Muscle layer of colon (tissue), 2 donors: ENCODE measurements around the gene RSBN1.
"Not testable (repeated sequence)": the region's sequence is repeated elsewhere in the genome, so short reads cannot be mapped to it uniquely, and the experiment has no call there.

Source experiments
- H3K27ac ChIP-seq: one replicate; pipeline ENCODE4 v1.7.0; 2013; ENCODE audit warnings: low read depth, mild to moderate bottlenecking, low read length, moderate library complexity
- H3K27me3 ChIP-seq, 2 donors: one replicate each; pipeline ENCODE4 v1.7.0; 2013; ENCODE audit warnings: low read length in 2 of 2, mild to moderate bottlenecking in 2 of 2; ENCODE audit not compliant: insufficient read depth in 2 of 2, control insufficient read depth in 1 of 2
- H3K36me3 ChIP-seq: one replicate; pipeline ENCODE4 v1.7.0; 2013; ENCODE audit warnings: mild to moderate bottlenecking, low read length; ENCODE audit not compliant: insufficient read depth
- H3K4me1 ChIP-seq: one replicate; pipeline ENCODE4 v1.7.0; 2013; ENCODE audit warnings: mild to moderate bottlenecking, low read length; ENCODE audit not compliant: insufficient read depth
- H3K4me3 ChIP-seq, 2 donors: one replicate each; pipeline ENCODE4 v1.7.0; 2013; ENCODE audit warnings: low read length in 2 of 2, low read depth in 1 of 2, mild to moderate bottlenecking in 1 of 2, moderate library complexity in 1 of 2
- H3K9ac ChIP-seq: one replicate; pipeline ENCODE4 v1.7.0; 2013; ENCODE audit warnings: low read length
- H3K9me3 ChIP-seq: one replicate; pipeline ENCODE4 v1.7.0; 2013; ENCODE audit warnings: mild to moderate bottlenecking, low read length
- donor health status: abdominal sarcoma.
- donor health status: Adenocarcinoma of cecum.

RSBN1 gene

DNA sequence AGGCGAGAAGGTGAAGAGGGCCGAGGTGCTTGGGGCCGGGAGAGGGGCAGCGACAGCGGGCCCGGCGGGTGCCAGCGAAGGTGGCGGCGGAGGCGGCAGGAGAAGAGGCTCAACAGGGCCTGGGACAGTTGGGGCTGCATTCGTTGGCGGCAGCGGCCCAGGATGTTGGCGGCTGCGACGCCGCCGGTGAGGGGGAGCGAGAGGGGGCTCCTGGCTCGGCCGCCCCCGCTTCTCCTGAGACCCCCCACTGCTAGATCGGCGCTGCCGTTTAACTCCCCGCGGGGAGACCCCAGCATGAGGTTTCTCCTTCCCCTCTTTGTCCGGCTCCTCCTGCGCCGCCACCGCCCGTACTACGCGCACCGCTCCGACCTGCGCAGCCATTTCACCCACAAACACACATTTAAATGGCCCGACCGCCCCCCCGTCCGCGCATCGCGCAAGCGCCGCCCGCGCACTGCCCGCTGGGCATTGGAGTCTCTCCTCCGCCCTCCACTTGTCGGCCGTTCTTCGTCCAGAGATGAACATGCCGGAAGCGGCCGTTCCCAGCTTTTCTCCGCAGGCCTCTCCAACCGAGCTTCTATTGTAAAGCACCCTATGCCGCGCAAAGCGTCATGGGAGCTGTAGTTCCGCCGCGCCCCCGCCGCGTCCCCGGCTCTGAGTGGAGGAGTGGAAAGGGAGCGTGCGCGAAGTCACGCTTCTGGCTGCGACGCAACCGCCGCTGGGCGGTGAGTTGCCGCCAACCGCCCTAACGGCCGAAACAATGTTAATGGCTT is at the start of gene RSBN1:
Gene RSBN1 (minus strand): TSS at position 589 of the 773 bp plus-strand sequence. CDS start 64 bp downstream, at position 525.
- no peaks in the 10 kb centered on the region for H3K36me3 ChIP-seq
- peak within 1 kb of the TSS; percentile 91 to 93 for H3K4me3 ChIP-seq
- H3K4me1 ChIP-seq = peaks cover 25% of the 10 kb centered on the region
- H3K27me3 ChIP-seq = no peaks in the 10 kb centered on the region
- H3K9me3 ChIP-seq = no peaks in the 10 kb centered on the region
- peak within 1 kb of the TSS; percentile 97 for H3K9ac ChIP-seq
- H3K27ac ChIP-seq = peak within 1 kb of the TSS; percentile 97

DNA sequence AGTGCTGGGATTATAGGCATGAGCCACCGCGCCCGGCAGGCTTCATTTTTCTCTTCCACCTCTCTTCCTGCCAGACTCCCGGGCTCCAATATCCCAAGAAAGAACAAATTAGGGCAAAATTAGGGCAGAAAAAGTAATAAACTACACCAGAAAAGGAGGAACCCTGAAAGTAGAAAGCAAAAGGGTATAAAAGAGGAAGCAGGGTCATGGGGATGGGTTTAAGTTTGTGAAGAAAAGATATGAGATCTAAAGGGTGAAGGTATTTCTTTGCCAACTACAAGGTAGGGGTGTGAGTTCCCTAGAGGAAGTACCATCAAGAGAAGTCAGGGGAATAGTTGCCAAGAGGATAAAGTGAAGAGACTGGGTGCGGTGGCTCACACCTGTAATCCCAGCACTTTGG is 49.4 kb upstream of the RSBN1 start:
- Histone ChIP-seq H3K36me3 (no peaks in the 10 kb centered on the region), H3K4me1 (no peaks in the 10 kb centered on the region), H3K9me3 (no peaks in the 10 kb centered on the region), H3K27me3 (no peaks in the 10 kb centered on the region), H3K9ac (no peak overlapping the region), H3K27ac (no peak overlapping the region), H3K4me3 (no peak overlapping the region)

DNA sequence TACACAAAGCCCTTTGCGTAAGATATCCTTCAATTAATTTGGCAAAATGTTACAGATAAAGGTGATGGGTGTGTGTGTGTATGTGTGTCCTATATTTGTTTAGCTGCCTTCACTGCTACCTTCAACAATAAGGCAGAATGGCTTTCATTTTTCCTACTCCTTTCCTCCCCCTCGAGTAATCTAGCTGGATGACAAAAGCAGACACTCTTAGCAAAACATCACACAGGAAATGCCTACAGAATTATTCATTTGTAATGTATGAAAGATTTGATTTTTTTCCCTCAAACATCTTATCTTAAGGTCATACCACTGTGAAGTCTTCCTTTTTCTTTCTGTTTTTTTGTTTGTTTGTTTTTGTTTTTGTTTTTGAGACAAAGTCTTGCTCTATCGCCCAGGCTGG is 48.6 kb upstream of the RSBN1 start:
- Histone ChIP-seq H3K9ac (no peak overlapping the region), H3K36me3 (no peaks in the 10 kb centered on the region), H3K27ac (no peak overlapping the region), H3K9me3 (no peaks in the 10 kb centered on the region), H3K4me3 (no peak overlapping the region), H3K4me1 (no peaks in the 10 kb centered on the region), H3K27me3 (no peaks in the 10 kb centered on the region)

DNA sequence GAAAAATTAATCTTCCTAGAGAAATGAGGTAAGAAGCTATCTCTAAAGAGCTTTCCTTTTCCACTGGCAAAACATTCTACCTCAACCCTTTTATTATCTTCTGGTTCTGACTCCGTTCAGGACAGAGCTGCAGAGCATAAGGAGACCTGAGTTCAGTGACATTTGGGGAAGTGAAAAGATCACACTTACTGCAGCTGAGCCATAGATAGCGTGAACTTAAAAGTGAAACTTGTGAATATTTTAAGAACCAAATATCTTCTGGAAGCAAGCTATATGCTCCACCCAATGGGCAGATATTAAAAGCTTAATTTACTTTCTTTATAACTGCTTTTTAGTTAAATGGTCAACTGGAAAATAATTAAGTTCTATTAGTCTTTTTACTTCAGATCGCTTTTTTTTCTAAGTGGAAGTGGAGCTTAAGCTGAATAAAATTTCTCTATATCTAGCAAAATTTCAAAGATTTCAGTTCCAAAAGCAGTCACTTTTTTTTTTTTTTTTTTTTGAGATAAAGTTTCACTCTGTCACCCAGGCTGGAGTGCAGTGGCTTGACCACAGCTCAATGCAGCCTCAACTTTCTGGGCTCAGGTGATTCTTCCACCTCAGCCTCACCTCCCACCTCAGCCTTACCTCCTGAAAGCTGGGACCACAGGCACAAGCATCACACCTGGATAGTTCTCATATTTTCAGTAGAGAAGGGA is 47.4 kb upstream of the RSBN1 start:
- no peaks in the 10 kb centered on the region for H3K4me1 ChIP-seq
- no peaks in the 10 kb centered on the region for H3K9me3 ChIP-seq
- H3K9ac ChIP-seq = no peak overlapping the region
- no peak overlapping the region for H3K27ac ChIP-seq
- no peak overlapping the region for H3K4me3 ChIP-seq
- H3K27me3 ChIP-seq = no peaks in the 10 kb centered on the region
- H3K36me3 ChIP-seq = no peaks in the 10 kb centered on the region

DNA sequence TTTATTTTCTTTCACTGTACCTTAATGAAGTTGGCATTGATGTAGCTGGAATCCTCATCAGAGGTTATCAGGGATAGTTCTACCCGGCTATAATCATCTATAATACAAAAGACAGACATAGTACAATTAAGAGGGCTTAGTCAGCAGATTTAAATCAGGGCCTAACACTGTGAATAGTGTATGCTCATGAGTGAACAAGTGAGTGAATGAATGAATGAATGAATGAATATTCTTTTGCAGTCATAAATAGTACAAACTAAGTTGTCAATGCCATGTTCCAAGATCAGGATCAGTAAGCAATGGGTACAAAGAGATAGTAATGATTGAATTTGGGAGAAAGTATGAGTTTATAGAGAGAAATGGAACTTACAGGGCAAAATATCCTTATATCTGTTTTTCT is 46.7 kb upstream of the RSBN1 start:
- no peaks in the 10 kb centered on the region for H3K4me1 ChIP-seq
- H3K27ac ChIP-seq = no peak overlapping the region
- no peaks in the 10 kb centered on the region for H3K9me3 ChIP-seq
- H3K9ac ChIP-seq = no peak overlapping the region
- H3K36me3 ChIP-seq = no peaks in the 10 kb centered on the region
- no peak overlapping the region for H3K4me3 ChIP-seq
- H3K27me3 ChIP-seq = no peaks in the 10 kb centered on the region

DNA sequence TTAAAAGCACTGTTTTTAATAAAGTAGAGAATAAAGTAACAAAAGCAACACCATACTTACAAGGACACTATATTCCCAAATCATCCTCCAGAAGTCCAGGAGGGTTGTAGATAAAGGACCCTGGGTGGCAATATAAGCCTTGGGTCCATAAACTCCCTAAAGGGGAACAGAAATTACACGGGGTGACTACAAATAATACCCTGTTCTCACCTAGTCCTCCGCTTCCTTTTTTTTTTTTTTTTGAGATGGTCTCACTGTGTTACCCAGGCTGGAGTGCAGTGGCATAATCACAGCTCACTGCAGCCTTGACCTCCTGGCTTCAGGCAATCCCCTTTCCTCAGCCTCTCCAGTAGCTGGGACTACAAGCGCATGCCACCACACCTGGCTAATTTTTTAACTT is 46.1 kb upstream of the RSBN1 start:
- no peaks in the 10 kb centered on the region for H3K27me3 ChIP-seq
- no peak overlapping the region for H3K4me3 ChIP-seq
- H3K9ac ChIP-seq = no peak overlapping the region
- H3K27ac ChIP-seq = no peak overlapping the region
- H3K9me3 ChIP-seq = no peaks in the 10 kb centered on the region
- H3K36me3 ChIP-seq = no peaks in the 10 kb centered on the region
- H3K4me1 ChIP-seq = no peaks in the 10 kb centered on the region

DNA sequence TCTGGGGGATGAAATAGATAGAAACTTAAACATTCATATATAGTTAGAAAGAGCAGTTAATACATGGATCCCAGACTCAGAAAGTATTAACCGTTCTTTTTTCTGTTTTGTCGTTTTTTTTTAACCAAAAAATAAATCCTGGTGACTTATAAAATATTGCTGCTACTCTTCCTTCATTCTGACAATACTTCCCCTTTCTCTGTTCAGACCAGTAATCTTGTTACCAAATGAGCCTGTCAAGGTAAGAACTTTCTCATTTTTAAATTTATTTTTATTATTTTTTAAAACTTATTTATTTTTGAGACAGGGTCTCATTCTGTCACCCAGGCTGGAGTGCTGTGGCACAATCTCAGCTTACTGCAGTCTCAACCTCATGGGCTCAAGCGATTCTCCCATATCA is 45.5 kb upstream of the RSBN1 start:
- H3K4me3 ChIP-seq = no peak overlapping the region
- no peaks in the 10 kb centered on the region for H3K4me1 ChIP-seq
- no peak overlapping the region for H3K27ac ChIP-seq
- H3K36me3 ChIP-seq = no peaks in the 10 kb centered on the region
- no peaks in the 10 kb centered on the region for H3K27me3 ChIP-seq
- no peak overlapping the region for H3K9ac ChIP-seq
- H3K9me3 ChIP-seq = no peaks in the 10 kb centered on the region

DNA sequence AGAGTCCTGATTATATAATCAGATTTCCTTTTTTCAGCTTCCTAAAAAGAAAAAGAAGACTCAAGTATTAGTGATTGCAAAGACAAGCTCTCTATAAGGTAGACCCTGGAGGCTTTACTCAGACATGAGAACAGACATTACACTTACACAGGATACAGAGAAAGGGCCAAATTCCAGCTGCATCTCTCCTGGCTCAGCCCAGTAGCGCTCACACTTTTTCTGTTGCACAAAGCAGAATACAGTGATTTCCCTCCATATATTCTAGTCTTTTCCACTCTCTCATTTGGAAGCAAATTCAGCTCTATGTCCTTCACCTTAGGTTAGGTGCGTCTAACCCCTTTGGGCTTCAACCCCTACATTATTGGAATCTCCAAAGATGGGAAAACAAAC is 44.1 kb upstream of the RSBN1 start:
- Histone ChIP-seq H3K36me3 (no peaks in the 10 kb centered on the region), H3K4me1 (no peaks in the 10 kb centered on the region), H3K27me3 (no peaks in the 10 kb centered on the region), H3K9me3 (no peaks in the 10 kb centered on the region), H3K27ac (no peak overlapping the region), H3K9ac (no peak overlapping the region), H3K4me3 (no peak overlapping the region)

DNA sequence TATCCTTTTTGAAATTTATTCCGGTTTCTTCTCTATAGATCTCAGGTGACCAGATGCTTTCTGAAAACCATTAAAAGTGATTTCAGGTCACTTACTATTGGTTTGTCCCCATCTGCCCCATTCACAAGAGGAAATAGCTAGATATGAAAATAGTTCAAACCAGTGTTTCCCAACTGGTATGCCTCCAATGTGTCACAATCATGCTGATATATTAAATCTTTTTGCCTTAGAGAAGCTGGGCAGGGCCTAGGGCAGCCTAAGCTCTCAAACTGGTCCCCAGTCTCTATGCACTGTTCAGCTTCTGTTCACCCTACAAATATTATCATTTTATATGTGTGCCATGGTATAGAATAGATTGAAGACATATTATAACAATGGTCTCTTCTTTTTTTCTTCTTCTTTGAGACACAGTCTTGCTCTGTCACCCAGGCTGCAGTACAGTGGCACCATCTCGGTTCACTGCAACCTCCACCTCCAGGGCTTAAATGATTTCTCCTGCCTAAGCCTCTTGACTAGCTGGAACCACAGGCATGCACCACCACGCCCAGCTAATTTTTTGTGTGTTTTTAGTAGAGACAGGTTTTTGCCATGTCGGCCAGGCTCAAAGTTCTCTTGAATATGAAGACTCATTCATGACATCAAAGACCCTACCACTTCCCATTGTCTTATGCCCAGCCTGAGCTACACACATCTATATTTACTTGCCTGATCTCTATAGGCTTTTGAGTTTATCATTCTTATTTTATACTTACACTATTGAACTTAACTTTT is 43.5 kb upstream of the RSBN1 start:
- Histone ChIP-seq H3K27me3 (no peaks in the 10 kb centered on the region), H3K27ac (no peak overlapping the region), H3K4me1 (no peaks in the 10 kb centered on the region)

DNA sequence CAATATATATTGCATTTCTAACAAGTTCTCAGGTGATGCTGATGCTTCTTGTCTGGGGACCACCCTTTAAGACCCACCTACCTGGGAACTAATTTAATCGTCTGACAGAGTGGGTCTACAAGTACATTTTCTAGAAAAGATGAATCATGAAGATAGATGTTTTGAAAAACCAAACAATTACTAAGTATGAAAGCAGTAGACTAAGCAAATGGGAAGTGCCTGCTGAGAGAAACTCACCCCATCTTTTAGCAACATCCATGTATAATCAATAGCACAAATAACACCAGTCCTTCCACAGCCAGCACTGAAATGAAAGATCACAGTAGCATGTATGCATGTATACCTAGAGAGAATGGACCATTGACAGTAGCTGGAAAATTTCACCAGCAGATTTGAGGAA is 42.0 kb upstream of the RSBN1 start:
- Histone ChIP-seq H3K4me1 (no peaks in the 10 kb centered on the region), H3K9me3 (no peaks in the 10 kb centered on the region), H3K9ac (no peak overlapping the region), H3K27ac (no peak overlapping the region), H3K4me3 (no peak overlapping the region), H3K36me3 (no peaks in the 10 kb centered on the region), H3K27me3 (no peaks in the 10 kb centered on the region)

More for the DNA sequence above, 43.5 kb upstream of the RSBN1 start:
- no peak overlapping the region for H3K4me3 ChIP-seq
- no peak overlapping the region for H3K9ac ChIP-seq
- H3K9me3 ChIP-seq = no peaks in the 10 kb centered on the region
- H3K36me3 ChIP-seq = no peaks in the 10 kb centered on the region

DNA sequence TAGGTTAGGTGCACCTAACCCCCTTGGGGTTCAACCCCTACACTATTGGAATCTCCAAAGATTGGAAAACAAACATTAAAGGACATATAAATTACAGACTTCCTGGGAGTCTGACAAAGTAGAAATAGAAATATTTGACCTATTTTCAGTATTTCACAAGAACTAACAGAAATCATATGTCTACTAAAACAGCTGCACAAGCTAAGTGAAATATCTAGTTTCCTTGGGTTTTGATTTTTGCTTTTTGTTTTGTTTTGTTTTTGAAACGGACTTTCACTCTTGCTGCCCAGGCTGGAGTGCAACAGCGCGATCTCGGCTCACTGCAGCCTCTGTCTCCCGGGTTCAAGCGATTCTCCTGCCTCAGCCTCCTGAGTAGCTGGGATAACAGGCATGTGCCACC is 40.4 kb upstream of the RSBN1 start:
- not testable (repeated sequence) for H3K9me3 ChIP-seq, H3K27me3 ChIP-seq, H3K4me3 ChIP-seq, H3K9ac ChIP-seq, H3K36me3 ChIP-seq, H3K4me1 ChIP-seq, H3K27ac ChIP-seq
